GM23338 (cell line): ENCODE measurements around the gene GTSE1. TPM values are rescaled to one million over a fixed set of nuclear protein-coding genes. Genes with fewer than 3 reads are reported as not detected.

Experiments
- ATAC-seq: fragments of 200-7000 bp; cut with Tn5 transposase; 3 replicates; pipeline ENCODE4 v1.9.1; 2020
- DNase-seq: peaks from one replicate; pipeline ENCODE4 v3.0.0-alpha.2; 2015; ENCODE audit warnings: low spot score
- H2AFZ ChIP-seq: fragments of 200-600 bp; sonication (generic); 2 replicates; pipeline ENCODE4 v1.8.0; 2016; ENCODE audit warnings: antibody characterized with exemption, mild to moderate bottlenecking, moderate library complexity
- H3F3A ChIP-seq: fragments of 200-600 bp; sonication (generic); replicated peaks from 2 replicates; pipeline ENCODE4 v1.8.0; 2017; ENCODE audit warnings: antibody characterized with exemption, mixed run types, low read depth
- H3K27ac ChIP-seq: fragments of 200-600 bp; sonication (generic); 2 replicates; pipeline ENCODE4 v1.6.1; 2016; ENCODE audit warnings: low read depth
- H3K27me3 ChIP-seq: fragments of 200-600 bp; sonication (generic); 2 replicates; pipeline ENCODE4 v1.8.0; 2016; ENCODE audit warnings: mild to moderate bottlenecking, mixed run types, moderate library complexity; ENCODE audit not compliant: insufficient read depth
- H3K36me3 ChIP-seq: fragments of 200-600 bp; sonication (generic); 2 replicates; pipeline ENCODE4 v1.8.0; 2016; ENCODE audit warnings: mild to moderate bottlenecking; ENCODE audit not compliant: insufficient read depth
- H3K4me1 ChIP-seq: fragments of 200-600 bp; sonication (generic); 2 replicates; pipeline ENCODE4 v1.8.0; 2016; ENCODE audit warnings: mild to moderate bottlenecking, moderate library complexity; ENCODE audit not compliant: insufficient read depth
- H3K4me2 ChIP-seq: fragments of 200-600 bp; sonication (generic); 2 replicates; pipeline ENCODE4 v1.7.1; 2017; ENCODE audit warnings: mixed run types
- H3K4me3 ChIP-seq: fragments of 200-600 bp; sonication (generic); 2 replicates; pipeline ENCODE4 v1.6.1; 2016; ENCODE audit warnings: mixed run types
- H3K79me2 ChIP-seq: fragments of 200-600 bp; sonication (generic); replicated peaks from 2 replicates; pipeline ENCODE4 v1.8.0; 2017; ENCODE audit warnings: mild to moderate bottlenecking; ENCODE audit not compliant: insufficient read depth
- H3K9me2 ChIP-seq: fragments of 200-600 bp; sonication (generic); 2 replicates; pipeline ENCODE4 v1.8.0; 2017; ENCODE audit not compliant: insufficient read depth
- H4K20me1 ChIP-seq: fragments of 200-600 bp; sonication (generic); replicated peaks from 2 replicates; pipeline ENCODE4 v1.8.0; 2017; ENCODE audit warnings: mild to moderate bottlenecking; ENCODE audit not compliant: insufficient read depth
- H3K27ac Mint-ChIP-seq: 2 replicates; pipeline ENCODE4 v1.8.0; 2020; ENCODE audit warnings: inconsistent platforms, mild to moderate bottlenecking, moderate library complexity, mixed read lengths
- H3K27me3 Mint-ChIP-seq: 3 replicates; pipeline ENCODE4 v1.8.0; 2022; ENCODE audit warnings: low read depth, mild to moderate bottlenecking, moderate library complexity, mixed read lengths, inconsistent platforms; ENCODE audit not compliant: insufficient read depth, poor library complexity
- H3K36me3 Mint-ChIP-seq: 3 replicates; pipeline ENCODE4 v1.8.0; 2021; ENCODE audit warnings: low read depth, mild to moderate bottlenecking, inconsistent platforms, moderate library complexity, mixed read lengths
- H3K4me1 Mint-ChIP-seq: 3 replicates; pipeline ENCODE4 v1.8.0; 2020; ENCODE audit warnings: mild to moderate bottlenecking, inconsistent platforms, mixed read lengths
- H3K4me3 Mint-ChIP-seq: 3 replicates; pipeline ENCODE4 v1.8.0; 2021; ENCODE audit warnings: moderate library complexity, mild to moderate bottlenecking, inconsistent platforms, mixed read lengths
- H3K9me3 Mint-ChIP-seq: 3 replicates; pipeline ENCODE4 v1.8.0; 2020; ENCODE audit warnings: moderate library complexity, mild to moderate bottlenecking, inconsistent platforms, mixed read lengths
- CREB1 ChIP-seq: fragments of 250-450 bp; sonication (Bioruptor Pico); IDR thresholded peaks from 2 replicates; pipeline ENCODE4 v1.5.0; 2020; ENCODE audit warnings: low read depth, mild to moderate bottlenecking, moderate library complexity
- EZH2 ChIP-seq: fragments of 200-600 bp; sonication (generic); IDR thresholded peaks from one replicate; pipeline ENCODE4 v1.8.0; 2017; ENCODE audit warnings: antibody characterized with exemption, mild to moderate bottlenecking, low read depth; ENCODE audit not compliant: unreplicated experiment
- EZH2phosphoT487 ChIP-seq: fragments of 200-600 bp; sonication (generic); IDR thresholded peaks from one replicate; pipeline ENCODE4 v1.8.1; 2018; ENCODE audit warnings: antibody characterized with exemption; ENCODE audit not compliant: unreplicated experiment
- JUNB ChIP-seq: IDR thresholded peaks from one replicate; pipeline ENCODE4 v1.6.1; 2016; ENCODE audit warnings: antibody characterized with exemption; ENCODE audit not compliant: unreplicated experiment
- NANOG ChIP-seq: IDR thresholded peaks from 2 replicates; pipeline ENCODE4 v1.6.1; 2016; ENCODE audit warnings: antibody characterized with exemption, borderline replicate concordance
- POLR2AphosphoS5 ChIP-seq: IDR thresholded peaks from 2 replicates; pipeline ENCODE4 v1.6.1; 2016; ENCODE audit warnings: antibody characterized with exemption, low read depth
- STAT1 ChIP-seq: IDR thresholded peaks from one replicate; pipeline ENCODE4 v1.6.1; 2016; ENCODE audit warnings: antibody characterized with exemption; ENCODE audit not compliant: unreplicated experiment
- ZNF114 ChIP-seq: fragments of 250-450 bp; sonication (Bioruptor Pico); IDR thresholded peaks from 2 replicates; pipeline ENCODE4 v1.5.0; 2020; ENCODE audit warnings: mild to moderate bottlenecking, moderate library complexity
- polyA plus RNA-seq: library from polyadenylated mRNA; unstranded; fragments of >200 nt; fragmentation: Nextera tagmentation; extraction: Ambion mirVana; gene quantifications from 2 replicates; pipeline ENCODE4 v1.2.1, GENCODE V29; 2016
- total RNA-seq: library from RNA; depleted of rRNA; stranded (reverse); fragments of >200 nt; shearing (Covaris generic); gene quantifications from 2 replicates; pipeline ENCODE4 v1.2.3, GENCODE V29; 2014
- TF ChIP-seq, protein P1 (sequence below): IDR thresholded peaks from 2 replicates; pipeline ENCODE4 v1.6.1; 2016; ENCODE audit warnings: antibody characterized with exemption
- TF ChIP-seq, protein P2 (sequence below): fragments of 250-450 bp; sonication (Bioruptor Pico); IDR thresholded peaks from 2 replicates; pipeline ENCODE4 v1.5.0; 2020; ENCODE audit warnings: mild to moderate bottlenecking, moderate library complexity
- TF ChIP-seq, protein P3 (sequence below), 2 experiments: fragments of 200-600 bp in 1 of 2; sonication (generic) in 1 of 2; conservative IDR thresholded peaks; 2 replicates each; pipeline versions ENCODE4 v1.5.1 to v1.6.1; 2016 to 2017; ENCODE audit warnings: antibody characterized with exemption in 2 of 2, low read depth in 2 of 2, mild to moderate bottlenecking in 2 of 2, moderate library complexity in 1 of 2

The GTSE1 gene
- total and polyA plus RNA-seq, 2 experiments from 2014 or later: 26.3 to 28.6 TPM

DNA sequence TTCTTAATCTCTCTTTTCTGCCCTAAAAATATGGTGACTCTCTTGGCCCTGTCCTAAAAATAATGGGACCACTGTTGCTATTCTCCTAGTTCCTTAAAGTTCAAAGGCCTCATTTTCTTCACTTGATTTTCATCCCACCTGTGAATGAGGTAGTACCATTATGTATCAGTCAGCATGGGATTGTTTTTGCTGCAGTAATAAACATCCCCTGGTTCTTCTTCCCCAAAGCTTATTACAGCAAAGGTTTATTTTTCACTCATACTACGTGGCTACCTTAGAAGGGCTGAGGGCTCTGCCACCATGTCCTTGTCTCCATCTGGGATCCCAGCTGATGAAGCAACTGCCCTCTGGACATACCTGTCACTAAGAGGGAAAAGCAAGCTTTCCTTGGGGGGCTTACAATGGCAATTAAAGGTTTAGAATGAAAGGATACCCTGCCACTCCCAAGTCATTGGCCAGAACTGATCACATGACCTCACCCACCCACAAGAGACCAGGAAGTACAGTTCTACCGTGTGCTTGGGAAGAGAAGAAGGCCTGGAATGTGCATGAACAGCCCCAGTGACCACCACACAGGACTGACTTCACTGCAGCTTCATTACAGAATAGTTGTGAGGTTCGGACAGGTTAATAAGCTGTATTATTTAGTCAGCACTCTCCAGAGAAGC, 21.1 kb upstream of the GTSE1 start:
- Histone ChIP-seq H3K4me2 (no peak overlapping the region), H3K4me1 (no peaks in the 10 kb centered on the region), H3K9me2 (no peaks in the 10 kb centered on the region), H3K27ac (no peak overlapping the region), H4K20me1 (no peaks in the 10 kb centered on the region; the same call in 1 of the 2 replicates), H2AFZ (no peak overlapping the region), H3K4me3 (no peak overlapping the region), H3F3A (no peaks in the 10 kb centered on the region), H3K27me3 (no peaks in the 10 kb centered on the region), H3K79me2 (no peaks in the 10 kb centered on the region), H3K36me3 (peaks cover 16% of the 10 kb centered on the region; the same call in 1 of the 2 replicates)
- Mint-ChIP-seq H3K27me3 (peaks cover 3% of the 10 kb centered on the region), H3K36me3 (peaks cover 43% of the 10 kb centered on the region), H3K9me3 (no peaks in the 10 kb centered on the region), H3K4me1 (no peaks in the 10 kb centered on the region), H3K4me3 (no peak overlapping the region), H3K27ac (no peak overlapping the region)
- DNase-seq (no peak), ATAC-seq (no peak)
- TF ChIP-seq EZH2phosphoT487 (no peak), STAT1 (no peak), JUNB (no peak)
- TF ChIP-seq, protein P1, sequence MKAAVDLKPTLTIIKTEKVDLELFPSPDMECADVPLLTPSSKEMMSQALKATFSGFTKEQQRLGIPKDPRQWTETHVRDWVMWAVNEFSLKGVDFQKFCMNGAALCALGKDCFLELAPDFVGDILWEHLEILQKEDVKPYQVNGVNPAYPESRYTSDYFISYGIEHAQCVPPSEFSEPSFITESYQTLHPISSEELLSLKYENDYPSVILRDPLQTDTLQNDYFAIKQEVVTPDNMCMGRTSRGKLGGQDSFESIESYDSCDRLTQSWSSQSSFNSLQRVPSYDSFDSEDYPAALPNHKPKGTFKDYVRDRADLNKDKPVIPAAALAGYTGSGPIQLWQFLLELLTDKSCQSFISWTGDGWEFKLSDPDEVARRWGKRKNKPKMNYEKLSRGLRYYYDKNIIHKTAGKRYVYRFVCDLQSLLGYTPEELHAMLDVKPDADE: no peak

DNA sequence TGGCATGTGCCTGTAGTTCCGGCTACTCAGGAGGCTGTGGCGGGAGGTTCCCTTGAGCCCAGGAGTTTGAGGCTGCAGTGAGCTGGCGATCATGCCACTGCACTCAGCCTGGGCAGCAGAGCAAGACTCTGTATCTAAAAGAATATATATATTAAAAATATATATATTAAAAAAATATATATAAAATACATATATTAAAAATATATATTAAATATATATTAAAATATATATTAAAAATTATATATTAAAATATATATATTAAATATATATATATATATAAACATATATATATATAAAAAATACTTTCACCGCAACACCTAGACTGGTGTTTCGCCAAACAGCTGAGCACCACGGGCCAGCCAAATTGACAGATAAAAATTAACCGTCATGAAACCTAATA, 20.1 kb upstream of the GTSE1 start:
- ATAC-seq: no peak
- Histone ChIP-seq H3K36me3 (peaks cover 16% of the 10 kb centered on the region; the same call in 1 of the 2 replicates), H4K20me1 (no peaks in the 10 kb centered on the region; the same call in 1 of the 2 replicates), H2AFZ (no peak overlapping the region), H3K27ac (no peak overlapping the region), H3K4me2 (no peak overlapping the region), H3K9me2 (no peaks in the 10 kb centered on the region), H3F3A (no peaks in the 10 kb centered on the region), H3K4me1 (no peaks in the 10 kb centered on the region), H3K4me3 (no peak overlapping the region), H3K79me2 (no peaks in the 10 kb centered on the region), H3K27me3 (no peaks in the 10 kb centered on the region)
- Mint-ChIP-seq H3K4me1 (no peaks in the 10 kb centered on the region), H3K9me3 (no peaks in the 10 kb centered on the region), H3K27me3 (peaks cover 3% of the 10 kb centered on the region), H3K4me3 (no peak overlapping the region), H3K36me3 (peaks cover 43% of the 10 kb centered on the region), H3K27ac (no peak overlapping the region)
- DNase-seq: no peak
- TF ChIP-seq EZH2 (no peak), JUNB (no peak), STAT1 (no peak), POLR2AphosphoS5 (no peak), CREB1 (CRISPR knock-in tag) (no peak), ZNF114 (no peak), NANOG (no peak)
- TF ChIP-seq, protein P2, sequence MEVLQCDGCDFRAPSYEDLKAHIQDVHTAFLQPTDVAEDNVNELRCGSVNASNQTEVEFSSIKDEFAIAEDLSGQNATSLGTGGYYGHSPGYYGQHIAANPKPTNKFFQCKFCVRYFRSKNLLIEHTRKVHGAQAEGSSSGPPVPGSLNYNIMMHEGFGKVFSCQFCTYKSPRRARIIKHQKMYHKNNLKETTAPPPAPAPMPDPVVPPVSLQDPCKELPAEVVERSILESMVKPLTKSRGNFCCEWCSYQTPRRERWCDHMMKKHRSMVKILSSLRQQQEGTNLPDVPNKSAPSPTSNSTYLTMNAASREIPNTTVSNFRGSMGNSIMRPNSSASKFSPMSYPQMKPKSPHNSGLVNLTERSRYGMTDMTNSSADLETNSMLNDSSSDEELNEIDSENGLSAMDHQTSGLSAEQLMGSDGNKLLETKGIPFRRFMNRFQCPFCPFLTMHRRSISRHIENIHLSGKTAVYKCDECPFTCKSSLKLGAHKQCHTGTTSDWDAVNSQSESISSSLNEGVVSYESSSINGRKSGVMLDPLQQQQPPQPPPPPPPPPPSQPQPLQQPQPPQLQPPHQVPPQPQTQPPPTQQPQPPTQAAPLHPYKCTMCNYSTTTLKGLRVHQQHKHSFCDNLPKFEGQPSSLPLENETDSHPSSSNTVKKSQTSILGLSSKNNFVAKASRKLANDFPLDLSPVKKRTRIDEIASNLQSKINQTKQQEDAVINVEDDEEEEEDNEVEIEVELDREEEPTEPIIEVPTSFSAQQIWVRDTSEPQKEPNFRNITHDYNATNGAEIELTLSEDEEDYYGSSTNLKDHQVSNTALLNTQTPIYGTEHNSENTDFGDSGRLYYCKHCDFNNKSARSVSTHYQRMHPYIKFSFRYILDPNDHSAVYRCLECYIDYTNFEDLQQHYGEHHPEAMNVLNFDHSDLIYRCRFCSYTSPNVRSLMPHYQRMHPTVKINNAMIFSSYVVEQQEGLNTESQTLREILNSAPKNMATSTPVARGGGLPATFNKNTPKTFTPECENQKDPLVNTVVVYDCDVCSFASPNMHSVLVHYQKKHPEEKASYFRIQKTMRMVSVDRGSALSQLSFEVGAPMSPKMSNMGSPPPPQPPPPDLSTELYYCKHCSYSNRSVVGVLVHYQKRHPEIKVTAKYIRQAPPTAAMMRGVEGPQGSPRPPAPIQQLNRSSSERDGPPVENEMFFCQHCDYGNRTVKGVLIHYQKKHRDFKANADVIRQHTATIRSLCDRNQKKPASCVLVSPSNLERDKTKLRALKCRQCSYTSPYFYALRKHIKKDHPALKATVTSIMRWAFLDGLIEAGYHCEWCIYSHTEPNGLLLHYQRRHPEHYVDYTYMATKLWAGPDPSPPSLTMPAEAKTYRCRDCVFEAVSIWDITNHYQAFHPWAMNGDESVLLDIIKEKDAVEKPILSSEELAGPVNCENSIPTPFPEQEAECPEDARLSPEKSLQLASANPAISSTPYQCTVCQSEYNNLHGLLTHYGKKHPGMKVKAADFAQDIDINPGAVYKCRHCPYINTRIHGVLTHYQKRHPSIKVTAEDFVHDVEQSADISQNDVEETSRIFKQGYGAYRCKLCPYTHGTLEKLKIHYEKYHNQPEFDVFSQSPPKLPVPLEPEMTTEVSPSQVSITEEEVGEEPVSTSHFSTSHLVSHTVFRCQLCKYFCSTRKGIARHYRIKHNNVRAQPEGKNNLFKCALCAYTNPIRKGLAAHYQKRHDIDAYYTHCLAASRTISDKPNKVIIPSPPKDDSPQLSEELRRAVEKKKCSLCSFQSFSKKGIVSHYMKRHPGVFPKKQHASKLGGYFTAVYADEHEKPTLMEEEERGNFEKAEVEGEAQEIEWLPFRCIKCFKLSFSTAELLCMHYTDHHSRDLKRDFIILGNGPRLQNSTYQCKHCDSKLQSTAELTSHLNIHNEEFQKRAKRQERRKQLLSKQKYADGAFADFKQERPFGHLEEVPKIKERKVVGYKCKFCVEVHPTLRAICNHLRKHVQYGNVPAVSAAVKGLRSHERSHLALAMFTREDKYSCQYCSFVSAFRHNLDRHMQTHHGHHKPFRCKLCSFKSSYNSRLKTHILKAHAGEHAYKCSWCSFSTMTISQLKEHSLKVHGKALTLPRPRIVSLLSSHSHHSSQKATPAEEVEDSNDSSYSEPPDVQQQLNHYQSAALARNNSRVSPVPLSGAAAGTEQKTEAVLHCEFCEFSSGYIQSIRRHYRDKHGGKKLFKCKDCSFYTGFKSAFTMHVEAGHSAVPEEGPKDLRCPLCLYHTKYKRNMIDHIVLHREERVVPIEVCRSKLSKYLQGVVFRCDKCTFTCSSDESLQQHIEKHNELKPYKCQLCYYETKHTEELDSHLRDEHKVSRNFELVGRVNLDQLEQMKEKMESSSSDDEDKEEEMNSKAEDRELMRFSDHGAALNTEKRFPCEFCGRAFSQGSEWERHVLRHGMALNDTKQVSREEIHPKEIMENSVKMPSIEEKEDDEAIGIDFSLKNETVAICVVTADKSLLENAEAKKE (CRISPR knock-in tag): no peak
- TF ChIP-seq, protein P1: no peak
- TF ChIP-seq, protein P3, sequence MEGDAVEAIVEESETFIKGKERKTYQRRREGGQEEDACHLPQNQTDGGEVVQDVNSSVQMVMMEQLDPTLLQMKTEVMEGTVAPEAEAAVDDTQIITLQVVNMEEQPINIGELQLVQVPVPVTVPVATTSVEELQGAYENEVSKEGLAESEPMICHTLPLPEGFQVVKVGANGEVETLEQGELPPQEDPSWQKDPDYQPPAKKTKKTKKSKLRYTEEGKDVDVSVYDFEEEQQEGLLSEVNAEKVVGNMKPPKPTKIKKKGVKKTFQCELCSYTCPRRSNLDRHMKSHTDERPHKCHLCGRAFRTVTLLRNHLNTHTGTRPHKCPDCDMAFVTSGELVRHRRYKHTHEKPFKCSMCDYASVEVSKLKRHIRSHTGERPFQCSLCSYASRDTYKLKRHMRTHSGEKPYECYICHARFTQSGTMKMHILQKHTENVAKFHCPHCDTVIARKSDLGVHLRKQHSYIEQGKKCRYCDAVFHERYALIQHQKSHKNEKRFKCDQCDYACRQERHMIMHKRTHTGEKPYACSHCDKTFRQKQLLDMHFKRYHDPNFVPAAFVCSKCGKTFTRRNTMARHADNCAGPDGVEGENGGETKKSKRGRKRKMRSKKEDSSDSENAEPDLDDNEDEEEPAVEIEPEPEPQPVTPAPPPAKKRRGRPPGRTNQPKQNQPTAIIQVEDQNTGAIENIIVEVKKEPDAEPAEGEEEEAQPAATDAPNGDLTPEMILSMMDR (conservative IDR thresholded peaks at IDR 0.05; ENCODE audit: low read depth in 2 of 2): no peak
